ENCODE data around the gene EFCAB11.

DNA sequence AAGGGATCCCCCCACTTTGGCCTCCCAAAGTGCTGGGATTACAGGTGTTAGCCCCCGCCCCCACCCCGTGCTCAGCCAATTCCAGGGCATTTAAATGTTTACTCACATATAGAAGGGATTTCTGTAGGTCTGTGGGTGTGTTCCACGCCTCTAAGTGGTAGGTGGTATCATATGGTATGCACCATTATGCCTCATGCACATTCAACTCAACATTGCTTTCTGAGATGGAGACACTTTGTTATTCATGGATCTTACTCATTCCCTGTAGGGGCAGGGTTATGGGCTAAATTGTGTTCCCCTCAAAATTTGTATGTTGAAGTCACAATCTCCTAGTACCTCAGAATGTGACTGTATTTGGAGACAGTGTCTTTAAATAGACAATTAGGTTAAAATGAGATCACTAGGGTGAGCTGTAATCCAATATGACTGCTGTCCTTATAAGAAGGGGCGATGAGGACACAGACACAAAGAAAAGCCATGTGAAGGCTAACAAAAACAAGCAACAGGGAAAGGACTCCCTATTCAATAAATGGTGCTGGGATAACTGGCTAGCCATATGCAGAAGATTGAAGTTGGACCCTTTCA, 200.6 kb downstream of the EFCAB11 start:
- TF ChIP-seq, protein P1, sequence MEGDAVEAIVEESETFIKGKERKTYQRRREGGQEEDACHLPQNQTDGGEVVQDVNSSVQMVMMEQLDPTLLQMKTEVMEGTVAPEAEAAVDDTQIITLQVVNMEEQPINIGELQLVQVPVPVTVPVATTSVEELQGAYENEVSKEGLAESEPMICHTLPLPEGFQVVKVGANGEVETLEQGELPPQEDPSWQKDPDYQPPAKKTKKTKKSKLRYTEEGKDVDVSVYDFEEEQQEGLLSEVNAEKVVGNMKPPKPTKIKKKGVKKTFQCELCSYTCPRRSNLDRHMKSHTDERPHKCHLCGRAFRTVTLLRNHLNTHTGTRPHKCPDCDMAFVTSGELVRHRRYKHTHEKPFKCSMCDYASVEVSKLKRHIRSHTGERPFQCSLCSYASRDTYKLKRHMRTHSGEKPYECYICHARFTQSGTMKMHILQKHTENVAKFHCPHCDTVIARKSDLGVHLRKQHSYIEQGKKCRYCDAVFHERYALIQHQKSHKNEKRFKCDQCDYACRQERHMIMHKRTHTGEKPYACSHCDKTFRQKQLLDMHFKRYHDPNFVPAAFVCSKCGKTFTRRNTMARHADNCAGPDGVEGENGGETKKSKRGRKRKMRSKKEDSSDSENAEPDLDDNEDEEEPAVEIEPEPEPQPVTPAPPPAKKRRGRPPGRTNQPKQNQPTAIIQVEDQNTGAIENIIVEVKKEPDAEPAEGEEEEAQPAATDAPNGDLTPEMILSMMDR (IDR thresholded peaks at IDR 0.05) = no peak
- TF ChIP-seq POLR2A (IDR thresholded peaks at IDR 0.05) = no peak
